ENCODE results near the gene FMNL2. TPM values are rescaled to one million over a fixed set of nuclear protein-coding genes. Genes with fewer than 3 reads are reported as not detected.

Gene FMNL2
- 30.1 and 36.0 TPM in 2 replicates for total RNA-seq

GRCh38 chr2:152335016-152335725 lies at the start of gene FMNL2:
FMNL2 (plus strand) TSS chr2:152335174.

Small RNAs within 50 kb of the gene (small RNA-seq; reads per million reads assigned to genes)
- gene AC012443.1, result not detected

Other genes with a start within 250 kb of the FMNL2 start
- gene CACNB4, start 236.1 kb upstream of the FMNL2 start, total RNA-seq, result 5.2 and 6.4 TPM in 2 replicates
- gene STAM2, start 159.4 kb upstream of the FMNL2 start, total RNA-seq, result 55.0 and 57.2 TPM in 2 replicates

Data from hair follicle dermal papilla cell (primary cell).